OCI-LY3 (cell line): ENCODE results near the gene TRPC3.

Experiments
- H2AFZ ChIP-seq: fragments of 200-600, 300-600 bp; shearing (Covaris generic); 2 replicates; pipeline ENCODE4 v1.6.0; 2014; ENCODE audit warnings: antibody characterized with exemption, low read depth, low read length
- H3K27ac ChIP-seq: fragments of 200-600, 300-600 bp; sonication (generic); 2 replicates; pipeline ENCODE4 v1.5.1; 2014; ENCODE audit warnings: mild to moderate bottlenecking, low read length, moderate library complexity, mixed read lengths
- H3K27me3 ChIP-seq: fragments of 200-600, 300-600 bp; sonication (generic); 2 replicates; pipeline ENCODE4 v1.6.1; 2014; ENCODE audit warnings: low read depth, low read length, mixed read lengths
- H3K36me3 ChIP-seq: fragments of 200-600, 300-600 bp; sonication (generic); replicated peaks from 2 replicates; pipeline ENCODE3; 2014; ENCODE audit warnings: low read depth, low read length, mixed read lengths
- H3K4me1 ChIP-seq: fragments of 300-600, 200-600 bp; sonication (generic); 2 replicates; pipeline ENCODE4 v1.6.1; 2014; ENCODE audit warnings: low read length, mixed read lengths
- H3K4me2 ChIP-seq: fragments of 200-600, 300-600 bp; sonication (generic); 2 replicates; pipeline ENCODE4 v1.6.1; 2014; ENCODE audit warnings: low read length, mixed read lengths
- H3K4me3 ChIP-seq: fragments of 300-600, 200-600 bp; sonication (generic); 2 replicates; pipeline ENCODE4 v1.5.1; 2014; ENCODE audit warnings: antibody characterized with exemption, mild to moderate bottlenecking, low read length, moderate library complexity
- H3K79me2 ChIP-seq: fragments of 300-600, 200-600 bp; shearing (Covaris generic); 2 replicates; pipeline ENCODE4 v1.6.1; 2014; ENCODE audit warnings: mild to moderate bottlenecking, low read length, mixed read lengths
- H3K9ac ChIP-seq: fragments of 300-600, 200-600 bp; shearing (Covaris generic); 2 replicates; pipeline ENCODE4 v1.6.0; 2014; ENCODE audit warnings: mild to moderate bottlenecking, low read length, moderate library complexity
- H3K9me3 ChIP-seq: fragments of 200-600, 300-600 bp; shearing (Covaris generic); 2 replicates; pipeline ENCODE4 v1.6.1; 2014; ENCODE audit warnings: low read length, mixed read lengths; ENCODE audit not compliant: insufficient read depth
- H4K20me1 ChIP-seq: fragments of 200-600, 300-600 bp; sonication (generic); 2 replicates; pipeline ENCODE4 v1.6.1; 2016; ENCODE audit warnings: low read length, mixed read lengths; ENCODE audit not compliant: insufficient read depth
- EZH2phosphoT487 ChIP-seq: fragments of 200-600 bp; shearing (Covaris generic); IDR thresholded peaks from 2 replicates; pipeline ENCODE4 v1.6.1; 2018; ENCODE audit warnings: antibody characterized with exemption, mixed run types, low read depth
- TF ChIP-seq, protein P1 (sequence below): fragments of 200-600, 300-600 bp; sonication (generic); IDR thresholded peaks from 2 replicates; pipeline ENCODE4 v1.5.1; 2014; ENCODE audit warnings: antibody characterized with exemption, low read length, low read depth

TRPC3 gene

DNA sequence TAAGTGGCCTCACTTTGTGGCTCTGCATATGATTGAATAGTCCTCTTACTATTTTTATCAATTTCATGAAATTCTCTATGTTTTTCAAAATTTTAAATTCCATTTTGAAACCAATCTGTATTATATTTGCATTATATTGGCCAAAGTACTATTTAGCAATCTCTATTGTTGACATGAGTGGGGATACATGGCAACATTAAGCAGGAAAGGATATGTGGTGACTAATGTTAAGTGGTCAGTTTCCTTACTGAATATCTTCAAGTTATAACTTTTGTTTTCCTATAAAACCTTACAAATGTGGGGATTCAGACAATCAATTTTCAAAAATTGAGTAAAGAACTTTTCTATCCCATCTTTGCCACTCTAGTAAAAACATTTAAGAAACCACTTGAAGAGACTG is 91.7 kb downstream of the TRPC3 start:
- Histone ChIP-seq H3K9me3 (no peaks in the 10 kb centered on the region), H3K27ac (no peak overlapping the region), H3K36me3 (peaks cover 8% of the 10 kb centered on the region), H3K4me1 (no peaks in the 10 kb centered on the region), H3K4me2 (no peak overlapping the region), H3K9ac (no peak overlapping the region), H3K4me3 (no peak overlapping the region), H2AFZ (no peak overlapping the region), H3K27me3 (no peaks in the 10 kb centered on the region), H4K20me1 (no peaks in the 10 kb centered on the region), H3K79me2 (no peaks in the 10 kb centered on the region)
- TF ChIP-seq, protein P1, sequence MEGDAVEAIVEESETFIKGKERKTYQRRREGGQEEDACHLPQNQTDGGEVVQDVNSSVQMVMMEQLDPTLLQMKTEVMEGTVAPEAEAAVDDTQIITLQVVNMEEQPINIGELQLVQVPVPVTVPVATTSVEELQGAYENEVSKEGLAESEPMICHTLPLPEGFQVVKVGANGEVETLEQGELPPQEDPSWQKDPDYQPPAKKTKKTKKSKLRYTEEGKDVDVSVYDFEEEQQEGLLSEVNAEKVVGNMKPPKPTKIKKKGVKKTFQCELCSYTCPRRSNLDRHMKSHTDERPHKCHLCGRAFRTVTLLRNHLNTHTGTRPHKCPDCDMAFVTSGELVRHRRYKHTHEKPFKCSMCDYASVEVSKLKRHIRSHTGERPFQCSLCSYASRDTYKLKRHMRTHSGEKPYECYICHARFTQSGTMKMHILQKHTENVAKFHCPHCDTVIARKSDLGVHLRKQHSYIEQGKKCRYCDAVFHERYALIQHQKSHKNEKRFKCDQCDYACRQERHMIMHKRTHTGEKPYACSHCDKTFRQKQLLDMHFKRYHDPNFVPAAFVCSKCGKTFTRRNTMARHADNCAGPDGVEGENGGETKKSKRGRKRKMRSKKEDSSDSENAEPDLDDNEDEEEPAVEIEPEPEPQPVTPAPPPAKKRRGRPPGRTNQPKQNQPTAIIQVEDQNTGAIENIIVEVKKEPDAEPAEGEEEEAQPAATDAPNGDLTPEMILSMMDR, result no peak
- no peak for TF ChIP-seq EZH2phosphoT487

DNA sequence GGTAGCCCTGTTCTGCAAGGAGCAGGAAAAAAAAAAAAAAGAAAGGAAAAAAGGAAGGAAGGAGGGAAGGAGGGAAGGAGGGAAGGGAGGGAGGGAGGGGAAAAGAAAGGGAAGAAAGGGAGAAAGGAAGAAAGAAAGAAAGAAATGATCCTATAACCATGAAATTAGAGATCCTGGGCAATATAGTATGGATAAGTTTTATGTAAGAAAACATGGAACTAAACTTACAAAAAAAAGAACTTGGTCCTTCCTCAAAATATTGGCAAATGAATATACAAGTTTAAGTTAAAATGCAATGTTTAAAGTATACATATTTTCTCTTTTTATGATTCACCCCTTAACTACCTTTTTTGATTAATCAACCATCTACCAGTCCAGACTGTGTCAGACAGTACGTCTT is 100.5 kb downstream of the TRPC3 start:
- Histone ChIP-seq H3K9me3 (no peaks in the 10 kb centered on the region), H3K4me1 (no peaks in the 10 kb centered on the region), H2AFZ (no peak overlapping the region), H3K27ac (no peak overlapping the region), H3K4me3 (no peak overlapping the region), H3K36me3 (no peaks in the 10 kb centered on the region), H3K27me3 (no peaks in the 10 kb centered on the region), H4K20me1 (no peaks in the 10 kb centered on the region), H3K79me2 (no peaks in the 10 kb centered on the region), H3K4me2 (no peak overlapping the region), H3K9ac (no peak overlapping the region)
- TF ChIP-seq, protein P1, result no peak
- no peak for TF ChIP-seq EZH2phosphoT487

DNA sequence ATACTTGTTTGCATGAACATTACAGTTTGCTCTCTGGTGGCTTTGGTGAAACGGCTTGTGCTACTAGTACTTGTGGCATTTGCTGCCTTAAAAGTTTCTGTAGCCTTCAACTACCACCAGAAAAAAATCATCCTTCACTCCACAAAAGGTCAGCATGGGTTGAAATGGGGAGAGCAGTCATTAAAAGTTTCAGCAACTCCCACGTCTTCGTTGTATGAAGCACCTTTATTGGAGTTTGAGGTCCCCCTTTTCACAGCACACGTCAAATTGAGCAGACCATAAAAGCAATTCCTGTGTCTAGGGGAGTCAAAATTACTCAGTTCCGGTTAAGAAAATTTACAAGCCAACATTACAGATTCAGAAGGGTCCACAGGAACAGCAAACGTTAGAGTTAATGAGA is 105.2 kb downstream of the TRPC3 start:
- Histone ChIP-seq H3K27me3 (no peaks in the 10 kb centered on the region), H3K4me3 (no peak overlapping the region), H2AFZ (no peak overlapping the region), H3K9me3 (no peaks in the 10 kb centered on the region), H4K20me1 (no peaks in the 10 kb centered on the region), H3K9ac (no peak overlapping the region), H3K79me2 (no peaks in the 10 kb centered on the region), H3K27ac (no peak overlapping the region), H3K4me2 (no peak overlapping the region), H3K36me3 (peaks cover 5% of the 10 kb centered on the region), H3K4me1 (no peaks in the 10 kb centered on the region)
- TF ChIP-seq, protein P1, result no peak
- TF ChIP-seq EZH2phosphoT487, result no peak

DNA sequence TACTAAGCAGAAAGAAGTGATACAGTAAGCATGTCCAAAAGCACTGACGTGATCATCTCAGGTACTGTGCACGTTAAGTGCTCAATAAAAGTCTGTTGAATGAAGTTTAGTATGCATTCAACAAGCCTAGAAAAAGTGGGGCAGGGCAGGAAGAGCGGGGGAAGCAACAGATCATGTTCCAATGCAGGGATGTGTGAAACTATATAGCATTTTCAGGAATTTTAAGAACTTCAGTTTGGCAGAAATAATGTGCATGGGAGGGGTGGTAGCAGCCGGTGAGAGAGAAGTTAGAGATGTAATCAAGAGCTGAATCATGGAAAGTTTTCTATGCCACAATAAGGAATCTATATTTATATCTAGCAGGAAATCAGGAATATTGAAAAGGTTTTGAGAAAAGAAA is 109.0 kb downstream of the TRPC3 start:
- no peak overlapping the region for H3K4me2 ChIP-seq
- H3K27ac ChIP-seq, result no peak overlapping the region
- no peaks in the 10 kb centered on the region for H3K79me2 ChIP-seq
- H3K9me3 ChIP-seq, result no peaks in the 10 kb centered on the region
- H3K4me1 ChIP-seq, result no peaks in the 10 kb centered on the region
- no peak overlapping the region for H2AFZ ChIP-seq
- no peaks in the 10 kb centered on the region for H3K27me3 ChIP-seq
- no peak for TF ChIP-seq EZH2phosphoT487
- TF ChIP-seq, protein P1, result no peak
- no peak overlapping the region for H3K9ac ChIP-seq
- peaks cover 12% of the 10 kb centered on the region for H3K36me3 ChIP-seq
- no peak overlapping the region for H3K4me3 ChIP-seq
- no peaks in the 10 kb centered on the region for H4K20me1 ChIP-seq
